Stimulated activated naive CD8-positive, alpha-beta T cell treated with anti-CD3 and anti-CD28 coated beads, Interleukin-15, Interleukin-2, amounts not matched to agents 100 U/mL and 50 U/mL, for 24 hours (primary cell): ENCODE results near the gene KANSL1.
"Not testable (repeated sequence)": the region's sequence is repeated elsewhere in the genome, so short reads cannot be mapped to it uniquely, and the experiment has no call there.

Experiments used
- ATAC-seq: fragments of 150-1000 bp; cut with Tn5 transposase; one replicate; pipeline ENCODE4 v1.10.0; 2021
- DNase-seq: peaks from one replicate; pipeline ENCODE4 v3.0.0; 2021

KANSL1 gene

DNA sequence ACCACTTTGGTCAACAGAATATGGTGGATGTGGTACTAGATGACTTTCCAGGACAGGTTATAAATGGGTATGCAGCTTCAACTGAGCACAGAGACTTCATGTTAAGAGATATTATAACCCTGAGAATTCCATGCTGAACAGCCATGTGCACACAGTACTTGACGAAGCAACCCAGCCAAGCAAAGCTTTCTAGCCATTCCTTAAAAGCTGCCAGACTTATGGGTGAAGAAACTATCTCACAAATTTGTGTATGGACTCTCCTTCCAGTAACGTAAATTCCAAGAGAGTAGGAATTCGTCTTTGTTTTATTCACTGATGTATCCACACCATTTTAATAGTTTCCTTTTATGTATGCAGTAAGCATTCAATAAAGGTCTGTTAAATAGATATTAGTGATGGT, 76.1 kb downstream of the KANSL1 start:
- no peak for DNase-seq
- ATAC-seq, result no peak

DNA sequence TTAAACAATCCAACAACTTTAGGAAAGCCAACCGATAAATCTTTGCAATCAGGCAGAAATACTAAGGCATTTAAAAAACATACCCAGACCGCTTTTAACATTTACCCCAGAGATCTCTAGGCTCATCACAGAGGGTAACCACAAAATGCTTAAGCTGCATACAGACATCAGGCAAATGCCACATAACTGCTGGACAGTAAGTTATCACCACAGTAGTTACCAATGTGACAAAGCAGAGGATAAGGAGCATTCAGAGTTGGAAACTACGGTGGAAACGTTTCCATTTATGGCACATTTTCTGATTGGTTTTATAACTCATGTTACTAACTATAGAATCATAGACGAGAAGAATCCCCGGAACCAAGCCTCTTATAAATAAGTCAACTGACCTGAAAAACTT, 77.5 kb downstream of the KANSL1 start:
- DNase-seq (no peak), ATAC-seq (peak; percentile 81)

DNA sequence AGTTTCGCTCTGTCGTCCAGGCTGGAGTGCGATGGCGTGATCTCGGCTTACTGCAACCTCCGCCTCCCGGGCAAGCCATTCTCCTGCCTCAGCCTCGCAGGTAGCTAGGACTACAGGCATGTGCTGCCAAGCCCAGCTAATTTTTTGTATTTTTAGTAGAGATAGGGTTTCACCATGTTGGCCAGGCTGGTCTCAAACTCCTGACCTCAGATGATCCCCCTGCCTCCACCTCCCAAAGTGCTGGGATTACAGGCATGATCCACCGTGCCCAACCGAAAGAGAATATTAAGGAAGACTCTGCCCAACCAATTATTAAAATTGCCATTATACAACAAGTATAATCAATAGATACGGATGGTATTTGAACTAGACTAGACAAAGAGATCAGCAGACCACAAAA, 82.0 kb downstream of the KANSL1 start:
- not testable (repeated sequence) for ATAC-seq, DNase-seq

GRCh38 chr17:46110219-46110618, 83.0 kb downstream of the KANSL1 start:
- ATAC-seq (no peak), DNase-seq (no peak)

DNA sequence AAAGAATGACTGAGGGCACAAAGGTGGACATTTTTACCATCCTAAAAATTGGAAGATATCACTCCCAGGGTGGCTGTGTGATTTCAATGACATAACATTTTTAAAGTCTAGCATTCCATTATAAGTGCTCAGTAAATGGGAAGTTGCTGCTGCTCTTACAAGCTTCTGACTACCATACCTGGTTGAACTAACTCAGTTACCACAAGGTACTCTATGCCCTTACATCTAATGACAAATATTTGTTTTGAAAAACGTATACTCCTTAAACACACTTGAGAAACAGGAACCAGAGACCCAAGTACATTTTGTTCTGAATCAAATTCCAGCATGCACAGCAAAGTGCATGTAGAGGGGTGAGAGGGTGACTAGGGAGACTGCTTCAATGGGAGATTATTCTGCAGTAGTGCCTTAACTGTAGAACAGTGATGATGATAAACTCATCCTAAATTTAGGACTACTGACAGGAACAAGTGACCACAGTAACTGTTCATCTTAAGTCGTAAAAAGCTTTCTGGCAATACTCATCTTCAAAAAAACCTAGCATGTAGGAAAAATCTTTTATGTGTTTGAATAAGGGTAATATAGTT, 83.5 kb downstream of the KANSL1 start:
- ATAC-seq, result no peak
- DNase-seq, result no peak

DNA sequence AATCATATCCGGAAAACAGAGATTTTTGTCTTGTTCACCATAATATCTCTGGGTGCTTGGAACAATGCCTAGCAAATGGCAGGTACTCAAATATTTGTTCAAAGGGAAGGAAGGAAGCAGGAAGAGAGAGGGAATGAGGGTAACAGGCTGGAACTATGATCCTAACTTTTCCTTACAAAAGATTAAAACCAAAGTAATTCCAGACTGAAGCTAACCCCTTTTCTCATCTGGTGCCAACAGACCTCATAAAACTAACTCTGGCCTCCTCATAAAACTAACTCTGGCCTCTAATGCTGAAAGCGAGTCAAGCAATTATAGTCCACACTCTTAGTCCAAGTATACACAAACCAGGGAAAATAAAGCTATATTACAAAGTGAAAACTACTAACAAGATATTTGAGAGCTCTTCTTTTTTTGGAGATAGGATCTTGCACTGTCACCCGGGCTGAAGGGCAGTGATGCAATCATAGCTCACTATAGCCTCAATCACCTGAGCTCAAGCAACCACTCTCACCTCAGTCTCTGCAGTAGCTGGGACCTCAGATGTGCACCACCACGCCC, 84.6 kb downstream of the KANSL1 start:
- peak; percentile 57 for ATAC-seq
- DNase-seq, result no peak

DNA sequence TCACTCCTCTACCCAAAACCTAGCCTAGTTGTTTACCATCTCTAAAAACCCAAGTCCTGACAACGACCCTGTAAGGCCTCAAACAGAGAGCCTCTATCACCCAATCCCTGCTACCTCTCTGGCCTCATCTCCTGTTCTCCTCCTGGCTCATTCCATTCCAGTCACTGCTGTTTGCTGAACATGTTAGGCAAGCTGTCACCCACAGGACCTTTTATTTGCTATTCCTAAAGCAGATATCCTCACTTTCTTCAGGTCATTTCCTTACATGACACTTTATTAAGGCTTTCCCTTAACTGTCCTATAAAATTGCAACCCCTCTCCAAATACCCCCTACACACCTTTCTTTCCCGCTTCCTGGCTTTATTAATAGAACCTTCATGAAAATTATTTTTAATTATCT, 85.1 kb downstream of the KANSL1 start:
- DNase-seq (no peak), ATAC-seq (no peak)

DNA sequence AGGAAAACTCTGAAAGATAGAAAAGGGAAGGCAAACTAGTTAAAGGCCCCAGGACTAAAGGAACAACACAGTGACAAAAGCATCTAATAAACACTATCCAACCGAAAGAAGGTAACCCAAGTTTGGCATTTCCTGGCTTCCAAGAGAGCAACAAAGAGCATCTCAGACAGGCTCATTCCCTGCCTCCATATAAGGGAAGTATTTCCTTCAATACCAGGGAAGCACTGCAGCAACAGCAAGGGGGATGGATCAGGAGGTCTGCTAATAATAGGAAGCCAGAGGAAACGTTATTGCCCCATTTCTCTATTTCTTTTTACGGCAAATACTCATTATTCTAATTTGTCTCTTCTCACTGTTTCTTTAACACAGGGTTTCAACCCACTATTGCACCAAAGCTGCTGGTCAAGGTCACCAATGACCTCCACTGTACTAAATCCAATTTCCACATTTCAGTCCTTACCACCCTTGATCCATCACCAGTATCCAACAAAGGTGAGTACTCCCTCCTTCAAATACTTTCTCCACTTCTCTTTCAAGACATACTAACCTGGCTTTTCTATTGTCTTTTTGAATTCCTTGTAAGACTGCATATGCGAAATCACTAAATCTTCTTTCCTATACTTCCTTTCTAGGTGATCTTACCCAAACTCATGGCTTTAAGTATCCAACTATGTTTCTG, 86.1 kb downstream of the KANSL1 start:
- ATAC-seq (no peak), DNase-seq (no peak)

DNA sequence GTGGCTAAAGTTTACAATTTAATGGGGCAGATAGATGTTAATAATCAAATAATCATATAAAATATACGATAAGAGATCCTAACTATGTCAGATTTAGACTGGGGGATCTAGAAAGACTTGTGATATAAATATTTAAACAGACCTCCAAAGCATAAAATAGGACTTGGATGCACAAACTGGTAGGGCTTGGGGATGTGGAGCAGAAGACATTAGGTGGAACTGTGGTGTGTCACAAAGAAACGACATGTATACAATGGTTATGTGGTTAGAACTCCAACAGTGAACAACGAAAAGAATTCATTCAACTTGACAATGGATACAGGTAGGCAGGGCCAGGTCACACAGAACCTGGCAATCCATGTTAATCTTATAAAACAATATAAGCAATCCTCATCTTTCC, 90.4 kb downstream of the KANSL1 start:
- not testable (repeated sequence) for ATAC-seq, DNase-seq

DNA sequence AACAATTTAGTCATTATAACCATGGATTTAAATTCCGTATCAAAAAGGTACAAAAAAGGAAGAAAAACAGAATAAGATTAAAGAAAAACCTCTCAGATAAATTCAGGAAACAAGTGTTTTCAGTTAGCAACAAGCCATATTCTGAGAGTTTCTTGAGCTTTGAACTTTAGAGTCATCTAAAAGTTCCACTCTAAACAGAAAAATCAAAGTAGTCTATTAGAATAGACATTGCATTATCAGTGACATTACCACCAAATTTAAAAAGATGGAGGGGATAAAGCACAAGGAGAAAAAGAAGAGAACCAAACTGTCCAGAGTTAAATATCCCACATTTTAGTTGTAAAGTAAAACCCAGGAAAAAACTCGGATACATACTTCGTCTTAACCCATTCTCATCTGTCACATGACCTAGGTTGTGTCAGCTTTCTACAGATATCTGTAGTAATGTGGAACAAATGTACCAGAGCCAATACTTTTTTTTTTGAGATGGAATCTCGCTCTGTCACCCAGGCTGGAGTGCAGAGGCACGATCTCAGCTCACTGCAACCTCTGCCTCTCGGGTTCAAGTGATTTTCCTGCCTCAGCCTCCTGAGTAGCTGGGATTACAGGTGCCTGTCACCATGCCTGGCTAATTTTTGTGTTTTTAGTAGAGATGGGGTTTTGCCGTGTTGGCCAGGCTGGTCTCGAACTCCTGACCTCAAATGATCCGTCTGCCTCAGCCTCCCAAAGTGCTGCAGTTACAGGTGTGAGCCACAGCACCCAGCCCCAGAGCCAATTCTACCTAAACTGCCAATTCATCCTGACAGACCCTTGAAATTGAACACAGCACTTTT, 91.2 kb downstream of the KANSL1 start:
- ATAC-seq, DNase-seq: not testable (repeated sequence)

GRCh38 chr17:46100590-46100989, 92.6 kb downstream of the KANSL1 start:
- DNase-seq, result no peak
- no peak for ATAC-seq

DNA sequence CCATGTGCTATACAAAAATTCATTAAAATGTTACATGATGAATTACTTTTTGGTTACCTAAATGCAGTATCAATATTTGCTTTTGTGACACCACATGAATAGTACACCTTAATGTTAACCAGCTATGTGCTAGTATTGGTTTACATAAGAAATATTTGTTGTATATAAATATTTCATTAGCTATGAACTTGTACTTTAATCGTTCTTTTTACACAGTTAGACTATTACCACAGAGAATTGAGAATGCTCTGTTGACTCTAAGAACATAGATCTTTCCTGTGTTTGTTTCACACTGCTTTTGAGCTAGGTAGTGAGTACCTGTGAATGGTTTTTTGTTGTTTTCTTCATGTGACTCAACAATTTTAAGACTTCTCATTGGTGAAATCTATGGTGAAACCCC, 93.4 kb downstream of the KANSL1 start:
- no peak for ATAC-seq
- DNase-seq, result no peak

DNA sequence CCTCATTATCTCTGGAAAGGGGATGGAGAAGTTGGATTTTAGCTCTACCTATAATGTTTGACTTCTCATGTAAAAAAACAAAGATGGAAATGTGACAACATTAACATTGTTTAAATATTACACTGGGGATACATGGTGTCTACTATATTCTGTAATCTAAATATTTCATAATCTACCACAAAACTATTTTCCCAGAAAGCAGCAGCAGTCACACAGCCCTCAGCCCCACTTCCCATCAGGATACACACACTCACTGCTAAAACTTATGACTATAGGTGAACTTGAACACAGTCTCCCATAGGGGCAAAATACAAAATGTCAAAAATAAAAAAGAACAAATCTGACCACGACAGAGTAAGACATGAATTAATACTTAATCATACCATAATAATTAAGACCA, 95.7 kb downstream of the KANSL1 start:
- DNase-seq (no peak), ATAC-seq (no peak)

GRCh38 chr17:46092991-46093390, 100.2 kb downstream of the KANSL1 start:
- ATAC-seq, result no peak
- no peak for DNase-seq

GRCh38 chr17:46090871-46091270, 102.4 kb downstream of the KANSL1 start:
- ATAC-seq (no peak), DNase-seq (no peak)

- ATAC-seq, result peak; percentile 80
- no peak for DNase-seq
Observed at GRCh38 chr17:46089389-46089965, 103.8 kb downstream of the KANSL1 start.

DNA sequence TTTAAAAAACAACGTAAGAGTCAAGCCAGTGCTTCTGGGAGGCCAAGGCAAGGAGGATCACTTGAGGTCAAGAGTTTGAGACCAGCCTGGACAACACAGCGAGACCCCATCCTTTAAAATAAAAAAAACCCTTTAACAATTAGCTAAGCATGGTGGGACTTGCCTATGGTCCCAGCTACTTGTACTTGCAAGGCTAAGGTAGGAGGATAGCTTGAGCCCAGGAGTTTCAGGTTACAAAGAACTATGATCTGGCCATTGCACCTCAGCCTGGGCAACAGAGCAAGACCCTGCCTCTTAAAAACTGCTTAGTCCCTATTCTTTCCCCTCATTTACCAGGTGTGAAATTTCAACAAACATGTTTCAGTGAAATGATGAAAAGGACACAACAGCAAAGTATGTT, 104.6 kb downstream of the KANSL1 start:
- ATAC-seq, result no peak
- DNase-seq, result no peak

GRCh38 chr17:46087871-46088270, 105.4 kb downstream of the KANSL1 start:
- DNase-seq, ATAC-seq: not testable (repeated sequence)

DNA sequence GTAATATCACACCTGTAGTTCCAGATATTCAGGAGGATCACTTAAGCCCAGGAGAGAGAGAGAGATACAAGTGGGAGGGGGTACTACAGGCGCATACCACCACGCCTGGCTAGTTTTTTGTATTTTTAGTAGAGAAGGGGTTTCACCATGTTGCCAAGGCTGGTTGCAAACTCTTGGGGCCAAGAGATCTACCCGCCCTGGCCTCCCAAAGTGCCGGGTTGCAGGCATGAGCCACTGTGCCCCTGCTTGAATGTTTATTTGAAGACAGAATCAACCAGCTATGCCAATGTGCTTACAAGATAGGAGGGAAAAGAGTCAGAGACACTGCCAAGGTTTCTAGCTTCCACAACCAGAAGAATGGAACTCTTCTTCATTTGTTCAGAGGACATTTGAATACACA, 106.4 kb downstream of the KANSL1 start:
- ATAC-seq (no peak), DNase-seq (no peak)

DNA sequence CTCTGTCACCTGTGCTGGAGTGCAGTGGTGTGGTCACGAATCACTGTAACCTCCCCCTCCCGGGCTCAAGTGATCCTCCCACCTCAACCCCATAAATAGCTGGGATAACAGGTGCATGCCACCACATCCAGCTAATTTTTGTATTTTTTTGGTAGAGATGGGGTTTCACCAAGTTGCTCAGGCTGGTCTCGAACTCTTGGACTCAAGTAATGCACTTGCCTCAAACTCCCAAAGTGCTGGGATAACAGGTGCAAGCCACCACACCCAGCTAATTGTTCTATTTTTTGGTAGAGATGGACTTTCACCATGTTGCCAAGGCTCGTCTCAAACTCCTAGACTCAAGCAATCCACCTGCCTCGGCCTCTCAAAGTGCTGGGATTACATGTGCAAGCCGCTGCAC, 107.7 kb downstream of the KANSL1 start:
- no peak for ATAC-seq
- DNase-seq, result no peak

GRCh38 chr17:46082257-46082656, 111.0 kb downstream of the KANSL1 start:
- no peak for DNase-seq

DNA sequence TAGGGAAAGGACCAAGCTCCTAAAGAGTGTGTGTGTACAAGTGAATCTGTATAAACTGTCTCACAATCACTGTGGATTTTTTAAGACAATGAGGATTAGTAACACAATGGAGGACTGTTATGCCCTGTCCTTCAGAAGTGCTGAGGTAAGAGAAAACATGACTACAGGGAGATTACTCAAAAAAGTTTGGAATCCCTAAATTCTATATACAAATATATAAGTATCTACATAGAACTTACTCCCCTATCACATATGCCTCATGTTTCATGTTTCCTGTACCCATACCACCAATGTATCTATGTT, 112.3 kb downstream of the KANSL1 start:
- no peak for DNase-seq
- no peak for ATAC-seq

More at GRCh38 chr17:46082257-46082656, 111.0 kb downstream of the KANSL1 start:
- peak; percentile 36 for ATAC-seq
